GM18951 (cell line): ENCODE measurements around the gene WSB2.
"Not testable (repeated sequence)": the region's sequence is repeated elsewhere in the genome, so short reads cannot be mapped to it uniquely, and the experiment has no call there.

Experiments used
- POLR2A ChIP-seq: IDR thresholded peaks from 4 replicates; pipeline ENCODE4 v1.6.1; 2011; ENCODE audit warnings: mild to moderate bottlenecking; ENCODE audit not compliant: insufficient read length, insufficient read depth; ENCODE audit errors: extremely low read depth
- in situ Hi-C: fragments of 300-500 bp; cut with MboI; formaldehyde crosslinking; loops from one replicate; pipeline ENCODE4 v1.12.0; 2022; ENCODE audit warnings: low sequenced_read_pairs, mixed read lengths, inconsistent platforms; ENCODE audit not compliant: unreplicated experiment

Gene WSB2

GRCh38 chr12:118036672-118037411, 24.1 kb downstream of the WSB2 start:
- in situ Hi-C loops = no loop called here

DNA sequence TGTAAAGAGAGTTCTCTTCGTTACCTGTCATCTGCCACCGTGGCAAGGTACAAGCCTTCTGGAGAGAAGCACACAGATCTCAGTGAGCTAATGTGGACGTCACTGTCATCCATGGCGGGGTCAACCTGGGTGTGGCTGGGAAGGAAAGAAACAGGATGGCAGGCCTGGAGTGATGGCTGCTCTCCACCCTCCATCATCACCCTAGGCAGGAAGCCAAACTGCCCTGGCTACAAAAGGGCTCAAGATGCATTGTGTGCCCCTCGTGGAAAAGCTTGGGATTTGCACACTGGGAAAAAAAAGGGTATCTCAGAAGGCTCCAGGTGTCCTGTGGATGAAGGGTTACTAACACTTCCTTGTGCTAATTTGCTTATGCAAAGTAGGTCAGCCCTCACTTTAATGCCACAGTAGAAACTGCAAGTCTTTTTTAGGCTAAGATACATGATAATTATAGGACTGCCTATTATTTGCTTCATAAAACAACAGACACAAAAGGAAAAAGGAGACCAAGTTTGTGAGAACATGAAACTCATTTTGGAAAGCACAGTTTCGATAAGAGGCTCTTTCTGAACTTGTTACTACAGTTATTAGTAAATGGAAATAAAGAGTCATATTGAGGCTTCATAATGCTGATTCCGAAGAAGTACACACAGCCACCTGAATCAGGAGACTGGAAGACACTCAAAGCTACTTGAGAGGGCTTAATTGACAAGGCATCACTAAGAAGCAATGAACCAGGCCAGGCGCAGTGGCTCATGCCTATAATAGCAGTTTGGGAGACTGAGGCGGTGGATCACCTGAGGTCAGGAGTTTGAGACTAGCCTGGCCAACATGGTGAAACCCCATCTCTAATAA, 25.6 kb downstream of the WSB2 start:
- TF ChIP-seq POLR2A = no peak
- in situ Hi-C loops = no loop called here

More at GRCh38 chr12:118036672-118037411, 24.1 kb downstream of the WSB2 start:
- no peak for TF ChIP-seq POLR2A

GRCh38 chr12:118034429-118035189, 26.4 kb downstream of the WSB2 start:
- in situ Hi-C loops = no loop called here
- no peak for TF ChIP-seq POLR2A

DNA sequence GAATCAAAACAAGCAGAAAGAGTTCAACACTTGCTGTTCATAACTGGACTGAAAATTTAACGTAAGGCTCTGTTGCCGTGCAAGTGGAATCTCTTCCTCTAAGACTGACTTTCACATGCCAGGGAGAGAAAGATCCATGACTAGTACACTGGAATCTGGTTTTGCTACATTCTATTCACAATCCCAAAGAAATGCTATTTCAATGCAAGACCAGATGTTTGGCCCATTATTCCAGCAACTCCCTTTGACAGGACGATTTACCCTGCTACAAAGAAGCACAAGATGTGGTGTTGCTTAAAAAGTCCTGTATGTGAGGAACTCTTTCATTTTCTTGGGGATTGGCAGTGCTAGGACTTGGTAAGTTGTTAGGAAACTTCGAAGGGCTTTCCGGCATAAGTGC, 27.1 kb downstream of the WSB2 start:
- no peak for TF ChIP-seq POLR2A
- in situ Hi-C loops = no loop called here

DNA sequence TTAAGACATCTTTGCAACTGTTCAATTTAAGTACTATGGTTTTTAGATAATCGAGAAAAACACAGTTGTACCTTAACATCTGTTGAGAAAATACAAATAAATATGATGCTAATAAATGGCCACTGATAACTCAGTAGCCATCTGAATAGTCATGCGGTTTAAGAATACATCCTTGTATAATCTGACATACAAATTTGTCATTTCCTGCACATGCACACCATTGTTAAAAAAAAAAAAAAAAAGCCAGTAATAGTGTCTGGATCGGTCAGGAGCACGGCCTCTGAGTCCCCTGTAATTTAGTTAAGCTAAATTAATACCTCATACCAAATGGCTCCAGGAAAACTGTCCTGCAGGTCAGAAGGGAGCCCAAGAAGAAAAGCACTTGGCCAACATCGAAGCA, 27.7 kb downstream of the WSB2 start:
- TF ChIP-seq POLR2A = no peak
- in situ Hi-C loops = no loop called here

- no peak for TF ChIP-seq POLR2A
- in situ Hi-C loops = no loop called here
Measured at GRCh38 chr12:118032188-118032587, 28.8 kb downstream of the WSB2 start.

DNA sequence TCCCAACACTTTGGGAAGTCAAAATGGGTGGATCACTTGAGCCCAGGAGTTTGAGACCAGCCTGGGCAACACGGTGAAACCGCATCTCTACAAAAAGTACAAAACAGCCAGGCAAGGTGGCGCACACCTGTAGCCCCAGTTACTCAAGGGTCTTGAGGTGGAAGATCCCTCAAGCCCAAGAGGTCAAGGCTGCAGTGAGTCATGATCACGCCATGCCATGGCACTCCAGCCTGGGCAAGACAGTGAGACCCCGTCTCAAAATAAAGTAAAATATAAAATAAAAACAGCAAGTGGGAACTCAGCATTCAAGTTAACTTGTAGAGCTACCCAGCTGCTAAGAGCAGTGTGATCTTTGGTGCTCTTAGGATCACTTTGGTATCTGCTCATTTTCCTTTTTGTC, 31.8 kb downstream of the WSB2 start:
- in situ Hi-C loops = no loop called here
- TF ChIP-seq POLR2A = no peak

GRCh38 chr12:118025168-118025567, 35.8 kb downstream of the WSB2 start:
- in situ Hi-C loops = no loop called here
- TF ChIP-seq POLR2A = no peak

DNA sequence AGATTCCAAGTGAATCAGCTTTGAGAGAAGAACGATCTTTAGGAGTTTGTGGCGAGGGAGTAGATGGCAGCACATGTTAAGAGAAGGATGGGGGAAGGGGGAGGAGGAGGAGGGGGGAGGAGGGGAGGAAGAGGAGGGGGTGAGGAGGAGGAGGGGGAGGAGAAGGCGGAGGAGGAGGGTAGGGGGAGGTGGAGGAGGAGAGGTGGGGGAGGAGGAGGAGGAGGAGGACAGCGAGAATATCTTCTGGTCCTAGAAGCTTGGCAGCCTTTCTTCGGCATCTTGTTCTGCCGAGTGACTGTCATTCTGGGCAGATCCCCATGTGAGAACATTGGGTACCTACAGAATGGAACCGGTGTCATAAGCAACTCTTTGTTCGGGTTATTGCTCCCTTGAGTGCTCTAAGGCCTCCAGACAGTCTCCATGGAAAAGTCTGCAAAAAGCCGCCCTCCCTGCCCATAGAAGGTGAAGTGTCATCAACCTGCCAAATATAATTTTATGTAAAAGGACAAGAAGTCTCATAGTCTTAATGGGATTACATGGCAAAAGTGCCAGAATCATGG, 37.6 kb downstream of the WSB2 start:
- no peak for TF ChIP-seq POLR2A
- in situ Hi-C loops = no loop called here

DNA sequence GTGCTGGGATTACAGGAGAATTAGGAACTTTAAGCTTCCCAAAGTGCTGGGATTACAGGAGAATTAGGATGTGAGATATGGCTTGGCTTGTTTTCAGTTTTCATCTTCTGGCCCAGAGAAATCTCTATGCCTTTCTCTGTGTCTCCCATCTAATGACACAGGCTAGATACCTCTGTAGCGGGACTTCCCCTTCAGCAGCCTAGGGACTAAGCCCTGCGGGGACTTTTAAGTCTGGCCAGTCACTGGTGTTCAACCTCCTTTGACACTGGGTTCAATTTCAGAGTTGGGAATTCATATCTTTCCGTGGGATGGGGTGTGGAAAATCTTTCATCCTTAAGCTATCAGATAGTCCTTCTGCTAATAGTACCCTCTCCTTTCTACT, 38.3 kb downstream of the WSB2 start:
- no peak for TF ChIP-seq POLR2A
- in situ Hi-C loops = no loop called here

DNA sequence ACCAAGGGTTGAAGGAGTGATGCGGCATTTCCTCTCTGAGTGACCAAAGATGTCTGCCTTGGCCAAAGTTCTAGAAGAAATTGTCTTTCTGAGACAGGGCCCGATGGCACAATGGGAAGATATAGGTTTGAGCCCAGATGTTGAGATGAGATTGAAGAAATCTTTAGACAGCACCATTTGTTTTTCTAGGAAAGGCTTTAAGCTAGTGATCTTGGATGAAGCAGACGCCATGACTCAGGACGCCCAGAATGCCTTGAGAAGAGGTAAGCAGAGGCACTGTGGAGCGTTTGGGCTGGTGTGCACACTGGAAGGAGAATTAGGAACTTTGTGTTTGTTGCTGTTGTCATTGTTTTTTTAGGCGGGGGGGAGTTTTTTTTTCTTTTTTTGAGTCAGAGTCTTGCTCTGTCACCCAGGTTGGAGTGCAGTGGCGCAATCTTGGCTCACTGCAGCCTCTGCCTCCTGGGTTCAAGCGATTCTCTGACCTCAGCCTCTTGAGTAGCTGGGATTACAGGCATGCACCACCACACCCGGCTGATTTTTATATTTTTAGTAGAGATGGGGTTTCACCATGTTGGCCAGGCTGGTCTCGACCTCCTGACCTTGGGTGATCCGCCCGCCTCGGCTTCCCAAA, 38.8 kb downstream of the WSB2 start:
- in situ Hi-C loops = not testable (repeated sequence)

GRCh38 chr12:118020036-118020435, 40.9 kb downstream of the WSB2 start:
- in situ Hi-C loops = no loop called here
- no peak for TF ChIP-seq POLR2A

DNA sequence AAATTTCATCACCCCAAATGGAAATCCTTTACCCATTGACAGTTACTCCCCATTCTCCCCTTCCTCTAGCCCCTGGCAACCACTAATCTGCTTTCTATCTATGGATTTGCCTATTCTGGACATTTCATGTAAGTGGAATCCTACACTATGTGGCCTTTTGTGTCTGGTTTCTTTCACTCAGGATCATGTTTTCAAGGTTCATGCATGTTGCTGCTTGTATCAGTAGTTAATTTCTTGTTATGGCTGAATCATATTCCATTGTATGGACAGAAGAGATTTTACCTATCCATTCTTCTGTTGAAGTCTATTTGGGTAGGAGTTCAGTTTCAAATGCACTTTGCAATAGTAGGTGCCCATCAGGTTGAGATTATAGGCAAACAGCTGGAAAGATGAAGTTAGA, 43.1 kb downstream of the WSB2 start:
- in situ Hi-C loops = no loop called here
- no peak for TF ChIP-seq POLR2A
